ENCODE data around the gene FDPS.

FDPS gene

GRCh38 chr1:155320252-155320651 is 11.6 kb downstream of the FDPS start:
- Histone ChIP-seq H3K4me3 (ENCODE audit: low read depth, low read length) (peak overlapping the region; percentile 81), H3K36me3 (ENCODE audit: insufficient read depth, low read length) (peaks cover 9% of the 10 kb centered on the region; the same call in 1 of the 2 replicates), H3K27ac (ENCODE audit: low read depth, low read length) (no peak overlapping the region), H2AFZ (ENCODE audit: low read length, unreplicated experiment) (no peak overlapping the region), H3K27me3 (ENCODE audit: insufficient read depth, low read length) (no peaks in the 10 kb centered on the region), H3K4me1 (ENCODE audit: control insufficient read depth, insufficient read depth, low read length, unreplicated experiment) (peaks cover 24% of the 10 kb centered on the region), H3K79me2 (ENCODE audit: control insufficient read depth, insufficient read depth, low read length, unreplicated experiment) (peaks cover 24% of the 10 kb centered on the region)

GRCh38 chr1:155320661-155321617 is 12.3 kb downstream of the FDPS start, which contains the start of gene RUSC1:
RUSC1 (plus strand) TSS chr1:155320894; CDS start chr1:155321774, 880 bp downstream.
- Histone ChIP-seq H2AFZ (ENCODE audit: low read length, unreplicated experiment) (no peak within 1 kb of the TSS), H3K27me3 (ENCODE audit: insufficient read depth, low read length) (no peaks in the 10 kb centered on the region), H3K4me3 (ENCODE audit: low read depth, low read length) (peak within 1 kb of the TSS; percentile 81), H3K4me1 (ENCODE audit: control insufficient read depth, insufficient read depth, low read length, unreplicated experiment) (peaks cover 24% of the 10 kb centered on the region), H3K79me2 (ENCODE audit: control insufficient read depth, insufficient read depth, low read length, unreplicated experiment) (peaks cover 30% of the 10 kb centered on the region), H3K27ac (ENCODE audit: low read depth, low read length) (no peak within 1 kb of the TSS), H3K36me3 (ENCODE audit: insufficient read depth, low read length) (peaks cover 9% of the 10 kb centered on the region; the same call in 1 of the 2 replicates)

- H3K27me3 ChIP-seq (ENCODE audit: insufficient read depth, low read length) = no peaks in the 10 kb centered on the region
- H3K79me2 ChIP-seq (ENCODE audit: control insufficient read depth, insufficient read depth, low read length, unreplicated experiment) = peaks cover 37% of the 10 kb centered on the region
- peak overlapping the region; percentile 89 for H3K27ac ChIP-seq (ENCODE audit: low read depth, low read length)
- H2AFZ ChIP-seq (ENCODE audit: low read length, unreplicated experiment) = no peak overlapping the region
- peak overlapping the region; percentile 81 for H3K4me3 ChIP-seq (ENCODE audit: low read depth, low read length)
- peaks cover 9% of the 10 kb centered on the region; the same call in 1 of the 2 replicates for H3K36me3 ChIP-seq (ENCODE audit: insufficient read depth, low read length)
- peaks cover 29% of the 10 kb centered on the region for H3K4me1 ChIP-seq (ENCODE audit: control insufficient read depth, insufficient read depth, low read length, unreplicated experiment)
Observed at GRCh38 chr1:155321639-155322503, 13.2 kb downstream of the FDPS start.

GRCh38 chr1:155322571-155322952 is 13.9 kb downstream of the FDPS start:
- peak overlapping the region; percentile 81 for H3K4me3 ChIP-seq (ENCODE audit: low read depth, low read length)
- H3K36me3 ChIP-seq (ENCODE audit: insufficient read depth, low read length) = peaks cover 16% of the 10 kb centered on the region; the same call in 1 of the 2 replicates
- H2AFZ ChIP-seq (ENCODE audit: low read length, unreplicated experiment) = no peak overlapping the region
- no peaks in the 10 kb centered on the region for H3K27me3 ChIP-seq (ENCODE audit: insufficient read depth, low read length)
- H3K27ac ChIP-seq (ENCODE audit: low read depth, low read length) = peak overlapping the region; percentile 89
- H3K4me1 ChIP-seq (ENCODE audit: control insufficient read depth, insufficient read depth, low read length, unreplicated experiment) = peaks cover 29% of the 10 kb centered on the region
- H3K79me2 ChIP-seq (ENCODE audit: control insufficient read depth, insufficient read depth, low read length, unreplicated experiment) = peaks cover 41% of the 10 kb centered on the region

GRCh38 chr1:155322953-155323728 is 14.5 kb downstream of the FDPS start:
- Histone ChIP-seq H3K27ac (ENCODE audit: low read depth, low read length) (peak overlapping the region; percentile 89), H2AFZ (ENCODE audit: low read length, unreplicated experiment) (no peak overlapping the region)

GRCh38 chr1:155323729-155324036 is 15.0 kb downstream of the FDPS start:
- Histone ChIP-seq H3K79me2 (ENCODE audit: control insufficient read depth, insufficient read depth, low read length, unreplicated experiment) (peaks cover 41% of the 10 kb centered on the region), H3K27me3 (ENCODE audit: insufficient read depth, low read length) (no peaks in the 10 kb centered on the region), H3K36me3 (ENCODE audit: insufficient read depth, low read length) (peaks cover 16% of the 10 kb centered on the region; the same call in 1 of the 2 replicates), H3K27ac (ENCODE audit: low read depth, low read length) (peak overlapping the region; percentile 89), H3K4me3 (ENCODE audit: low read depth, low read length) (peak overlapping the region; percentile 81), H3K4me1 (ENCODE audit: control insufficient read depth, insufficient read depth, low read length, unreplicated experiment) (peaks cover 29% of the 10 kb centered on the region), H2AFZ (ENCODE audit: low read length, unreplicated experiment) (peak overlapping the region; percentile 16)

More at GRCh38 chr1:155322953-155323728, 14.5 kb downstream of the FDPS start:
- Histone ChIP-seq H3K36me3 (ENCODE audit: insufficient read depth, low read length) (peaks cover 16% of the 10 kb centered on the region; the same call in 1 of the 2 replicates), H3K4me3 (ENCODE audit: low read depth, low read length) (peak overlapping the region; percentile 81), H3K79me2 (ENCODE audit: control insufficient read depth, insufficient read depth, low read length, unreplicated experiment) (peaks cover 41% of the 10 kb centered on the region), H3K4me1 (ENCODE audit: control insufficient read depth, insufficient read depth, low read length, unreplicated experiment) (peaks cover 29% of the 10 kb centered on the region), H3K27me3 (ENCODE audit: insufficient read depth, low read length) (no peaks in the 10 kb centered on the region)

- peak overlapping the region; percentile 89 for H3K27ac ChIP-seq (ENCODE audit: low read depth, low read length)
- peak overlapping the region; percentile 50 for H2AFZ ChIP-seq (ENCODE audit: low read length, unreplicated experiment)
- peaks cover 29% of the 10 kb centered on the region for H3K4me1 ChIP-seq (ENCODE audit: control insufficient read depth, insufficient read depth, low read length, unreplicated experiment)
- H3K27me3 ChIP-seq (ENCODE audit: insufficient read depth, low read length) = no peaks in the 10 kb centered on the region
- peak overlapping the region; percentile 81 for H3K4me3 ChIP-seq (ENCODE audit: low read depth, low read length)
- peaks cover 13% of the 10 kb centered on the region; the same call in 1 of the 2 replicates for H3K36me3 ChIP-seq (ENCODE audit: insufficient read depth, low read length)
- peaks cover 41% of the 10 kb centered on the region for H3K79me2 ChIP-seq (ENCODE audit: control insufficient read depth, insufficient read depth, low read length, unreplicated experiment)
Observed at GRCh38 chr1:155324037-155324716, 15.5 kb downstream of the FDPS start.

- Histone ChIP-seq H3K27ac (ENCODE audit: low read depth, low read length) (peak overlapping the region; percentile 7; the same call in 1 of the 2 replicates), H3K36me3 (ENCODE audit: insufficient read depth, low read length) (peaks cover 7% of the 10 kb centered on the region; the same call in 1 of the 2 replicates), H3K27me3 (ENCODE audit: insufficient read depth, low read length) (no peaks in the 10 kb centered on the region), H2AFZ (ENCODE audit: low read length, unreplicated experiment) (peak overlapping the region; percentile 50), H3K4me3 (ENCODE audit: low read depth, low read length) (peak overlapping the region; percentile 81), H3K79me2 (ENCODE audit: control insufficient read depth, insufficient read depth, low read length, unreplicated experiment) (peaks cover 41% of the 10 kb centered on the region), H3K4me1 (ENCODE audit: control insufficient read depth, insufficient read depth, low read length, unreplicated experiment) (peaks cover 29% of the 10 kb centered on the region)
Observed at GRCh38 chr1:155324717-155325602, 16.3 kb downstream of the FDPS start.

GRCh38 chr1:155325603-155325893 is 16.9 kb downstream of the FDPS start:
- Histone ChIP-seq H3K27me3 (ENCODE audit: insufficient read depth, low read length) (no peaks in the 10 kb centered on the region), H3K36me3 (ENCODE audit: insufficient read depth, low read length) (0 out of 2 replicates have a peak, but pooled peaks cover 7% of the 10 kb centered on the region), H2AFZ (ENCODE audit: low read length, unreplicated experiment) (no peak overlapping the region), H3K4me3 (ENCODE audit: low read depth, low read length) (peak overlapping the region; percentile 81), H3K4me1 (ENCODE audit: control insufficient read depth, insufficient read depth, low read length, unreplicated experiment) (peaks cover 23% of the 10 kb centered on the region), H3K27ac (ENCODE audit: low read depth, low read length) (no peak overlapping the region), H3K79me2 (ENCODE audit: control insufficient read depth, insufficient read depth, low read length, unreplicated experiment) (peaks cover 41% of the 10 kb centered on the region)

Data from ACC112 (cell line).